IMR-90 (cell line): Measurements from ENCODE around the gene ACTBL2. TPM values are rescaled to one million over a fixed set of nuclear protein-coding genes. Genes with fewer than 3 reads are reported as not detected.
A peak's percentile ranks its signal among the peaks of the same experiment; 100 is the strongest.

Source experiments
- ATAC-seq: fragments of 200-7000 bp; cut with Tn5 transposase; 2 replicates; pipeline ENCODE4 v1.9.1; 2020; ENCODE audit warnings: low read depth, mild to moderate bottlenecking, moderate library complexity
- BruUV-seq: library from RNA; stranded (reverse); fragments of 400-500 nt; replicated peaks from 2 replicates; lab custom pipeline; 2021; lab: Mats Ljungman, UMichigan
- CTCF ChIA-PET: fragments of 300-600 bp; formaldehyde crosslinking; extraction: SDS; loops from one replicate; lab custom pipeline; 2021; ENCODE audit warnings: antibody characterized with exemption; lab: Yijun Ruan, JAX
- POLR2A ChIA-PET: fragments of 300-600 bp; sonication (Branson Sonifier 250); formaldehyde crosslinking; loops from one replicate; lab custom pipeline; 2022; ENCODE audit warnings: antibody characterized with exemption; ENCODE audit not compliant: unreplicated experiment; lab: Charles Lee
- DNase-seq: peaks from one replicate; pipeline ENCODE4 v3.0.0; 2013
- H2AFZ ChIP-seq: replicated peaks from 2 replicates; pipeline ENCODE3; 2013; ENCODE audit warnings: low read length, mild to moderate bottlenecking; ENCODE audit not compliant: poor library complexity
- H2AK5ac ChIP-seq: 2 replicates; pipeline ENCODE4 v1.6.1; 2013; ENCODE audit warnings: low read depth, low read length, inconsistent platforms
- H2AK9ac ChIP-seq: replicated peaks from 2 replicates; pipeline ENCODE3; 2013; ENCODE audit warnings: mild to moderate bottlenecking, low read depth, low read length, moderate library complexity; ENCODE audit not compliant: poor library complexity
- H2BK120ac ChIP-seq: 2 replicates; pipeline ENCODE4 v1.6.1; 2013; ENCODE audit warnings: low read depth, low read length, inconsistent platforms
- H2BK15ac ChIP-seq: 3 replicates; pipeline ENCODE4 v1.6.1; 2013; ENCODE audit warnings: low read depth, low read length, inconsistent platforms
- H2BK20ac ChIP-seq: 2 replicates; pipeline ENCODE4 v1.6.1; 2013; ENCODE audit warnings: low read depth, mild to moderate bottlenecking, inconsistent platforms, low read length, moderate library complexity
- H2BK5ac ChIP-seq: 2 replicates; pipeline ENCODE4 v1.6.1; 2013; ENCODE audit warnings: mild to moderate bottlenecking, low read depth, low read length, inconsistent platforms; ENCODE audit not compliant: poor library complexity, severe bottlenecking
- H3K14ac ChIP-seq: replicated peaks from 2 replicates; pipeline ENCODE4 v1.6.1; 2013; ENCODE audit warnings: low read depth, low read length, inconsistent platforms
- H3K18ac ChIP-seq: 2 replicates; pipeline ENCODE4 v1.6.1; 2013; ENCODE audit warnings: low read depth, low read length, control low read depth
- H3K23ac ChIP-seq: 2 replicates; pipeline ENCODE4 v1.6.1; 2013; ENCODE audit warnings: low read depth, low read length, inconsistent platforms
- H3K27ac ChIP-seq: 2 replicates; pipeline ENCODE4 v1.5.1; 2013; ENCODE audit warnings: mild to moderate bottlenecking, control low read depth, low read length; ENCODE audit not compliant: insufficient read depth
- H3K27me3 ChIP-seq: 2 replicates; pipeline ENCODE4 v1.6.1; 2013; ENCODE audit warnings: low read length; ENCODE audit not compliant: control insufficient read depth, insufficient read depth
- H3K36me3 ChIP-seq: 2 replicates; pipeline ENCODE4 v1.6.1; 2013; ENCODE audit warnings: low read length, mixed read lengths; ENCODE audit not compliant: control insufficient read depth, insufficient read depth
- H3K4ac ChIP-seq: 2 replicates; pipeline ENCODE4 v1.6.1; 2013; ENCODE audit warnings: low read depth, low read length, inconsistent platforms
- H3K4me1 ChIP-seq: 2 replicates; pipeline ENCODE4 v1.6.1; 2013; ENCODE audit warnings: low read length, mixed read lengths; ENCODE audit not compliant: control insufficient read depth, insufficient read depth
- H3K4me2 ChIP-seq: 2 replicates; pipeline ENCODE4 v1.6.1; 2013; ENCODE audit warnings: low read depth, mild to moderate bottlenecking, control low read depth, low read length, moderate library complexity
- H3K4me3 ChIP-seq: 2 replicates; pipeline ENCODE4 v1.5.1; 2013; ENCODE audit warnings: low read depth, mild to moderate bottlenecking, control low read depth, low read length, moderate library complexity; ENCODE audit not compliant: insufficient read depth
- H3K56ac ChIP-seq: 2 replicates; pipeline ENCODE4 v1.6.1; 2013; ENCODE audit warnings: low read length, inconsistent platforms; ENCODE audit not compliant: insufficient read depth; ENCODE audit errors: extremely low read depth
- H3K79me1 ChIP-seq, 2 experiments: 2 replicates each; pipeline ENCODE4 v1.6.1; 2013; ENCODE audit warnings: low read length in 2 of 2, inconsistent platforms in 1 of 2, low read depth in 1 of 2
- H3K9ac ChIP-seq: 2 replicates; pipeline ENCODE4 v1.6.1; 2013; ENCODE audit warnings: low read depth, low read length, control low read depth
- H3K9me1 ChIP-seq: 2 replicates; pipeline ENCODE4 v1.6.1; 2013; ENCODE audit warnings: low read length, inconsistent platforms; ENCODE audit not compliant: insufficient read depth
- H3K9me3 ChIP-seq: 2 replicates; pipeline ENCODE4 v1.6.1; 2013; ENCODE audit warnings: low read length; ENCODE audit not compliant: control insufficient read depth, insufficient read depth
- H4K20me1 ChIP-seq: 2 replicates; pipeline ENCODE4 v1.6.1; 2013; ENCODE audit warnings: low read length, inconsistent platforms; ENCODE audit not compliant: insufficient read depth
- H4K5ac ChIP-seq: 2 replicates; pipeline ENCODE4 v1.6.1; 2013; ENCODE audit warnings: mild to moderate bottlenecking, low read depth, low read length, control low read depth
- H4K8ac ChIP-seq, 2 experiments: 2 replicates each; pipeline ENCODE4 v1.6.1; 2013; ENCODE audit warnings: low read depth in 2 of 2, low read length in 2 of 2, control low read depth in 1 of 2, inconsistent platforms in 1 of 2
- H4K91ac ChIP-seq: 2 replicates; pipeline ENCODE4 v1.6.1; 2013; ENCODE audit warnings: low read depth, low read length, inconsistent platforms; ENCODE audit not compliant: insufficient read depth
- CEBPB ChIP-seq: IDR thresholded peaks from 2 replicates; pipeline ENCODE4 v1.6.1; 2012; ENCODE audit warnings: low read depth, low read length, improper control_type of control experiment
- CHD1 ChIP-seq: IDR thresholded peaks from 2 replicates; pipeline ENCODE4 v1.6.1; 2012; ENCODE audit warnings: low read depth, low read length, improper control_type of control experiment
- CTCF ChIP-seq: conservative IDR thresholded peaks from 2 replicates; pipeline ENCODE4 v1.5.1; 2012; ENCODE audit warnings: mild to moderate bottlenecking, low read depth, low read length, improper control_type of control experiment
- MAFK ChIP-seq: IDR thresholded peaks from 2 replicates; pipeline ENCODE4 v1.6.1; 2012; ENCODE audit warnings: low read depth, low read length, improper control_type of control experiment
- MAZ ChIP-seq: IDR thresholded peaks from 2 replicates; pipeline ENCODE4 v1.6.1; 2012; ENCODE audit warnings: low read depth, mild to moderate bottlenecking, low read length, improper control_type of control experiment, moderate library complexity, borderline replicate concordance
- MXI1 ChIP-seq: IDR thresholded peaks from 2 replicates; pipeline ENCODE4 v1.6.1; 2012; ENCODE audit warnings: low read depth, mild to moderate bottlenecking, low read length, moderate library complexity, borderline replicate concordance
- NFE2L2 ChIP-seq: fragments of 150-350 bp; IDR thresholded peaks from 2 replicates; pipeline ENCODE4 v1.6.1; 2016; ENCODE audit warnings: low read depth, mild to moderate bottlenecking, low read length
- POLR2A ChIP-seq: IDR thresholded peaks from 2 replicates; pipeline ENCODE4 v1.6.1; 2012; ENCODE audit warnings: mild to moderate bottlenecking, low read depth, low read length
- RAD21 ChIP-seq: IDR thresholded peaks from 2 replicates; pipeline ENCODE4 v1.6.1; 2012; ENCODE audit warnings: low read length, improper control_type of control experiment
- RCOR1 ChIP-seq: IDR thresholded peaks from 2 replicates; pipeline ENCODE4 v1.6.1; 2012; ENCODE audit warnings: mild to moderate bottlenecking, low read length, improper control_type of control experiment; ENCODE audit not compliant: insufficient replicate concordance
- RFX5 ChIP-seq: IDR thresholded peaks from 2 replicates; pipeline ENCODE4 v1.8.0; 2012; ENCODE audit warnings: low read depth, mild to moderate bottlenecking, low read length, moderate library complexity
- WGBS, 2 experiments: methylation state at CpG; one replicate each; pipeline versions ENCODE4 v1.1.5 to v1.1.7; 2013; ENCODE audit warnings: missing lambda C conversion rate in 2 of 2; ENCODE audit not compliant: insufficient read length in 1 of 2; ENCODE audit errors: extremely low coverage in 2 of 2; 5-methylcytosine and 5-hydroxymethylcytosine counted together
- dilution Hi-C: fragments of 300-500 bp; cut with HindIII; formaldehyde crosslinking; loops from one replicate; pipeline ENCODE4 v1.14.3; 2018; ENCODE audit warnings: low sequenced_read_pairs; ENCODE audit not compliant: unreplicated experiment
- in situ Hi-C: fragments of 300-500 bp; cut with MboI; formaldehyde crosslinking; loops from 3 replicates; pipeline ENCODE4 v1.14.3; 2019; ENCODE audit warnings: low sequenced_read_pairs, inconsistent platforms, mixed read lengths
- intact Hi-C: fragments of 100-400 bp; cut with micrococcal nuclease; formaldehyde crosslinking; loops from 2 replicates; pipeline ENCODE4 v1.10.0; 2022
- polyA plus RNA-seq, 3 experiments: library from polyadenylated mRNA; depleted of rRNA; stranded (reverse); fragments of >200 nt; gene quantifications; 2 replicates each; pipeline ENCODE4 v1.2.3, GENCODE V29; 2012; ENCODE audit warnings: low replicate concordance in 1 of 3
- total RNA-seq: library from RNA; depleted of rRNA; stranded (reverse); fragments of >200 nt; gene quantifications from 2 replicates; pipeline ENCODE4 v1.2.3, GENCODE V29; 2012

Gene ACTBL2
- total and polyA plus RNA-seq, 2 of the 4 experiments (the other 2 are of a cell fraction) = 0.29 to 1.6 TPM

- H2BK20ac ChIP-seq = peak overlapping the region; percentile 68; the same call in 1 of the 2 replicates
- no peak overlapping the region for H2AFZ ChIP-seq
- H3K4me3 ChIP-seq = no peak overlapping the region
- H3K18ac ChIP-seq = peak overlapping the region; percentile 77
- no peak overlapping the region for H2AK9ac ChIP-seq
- POLR2A ChIA-PET = no interaction called here
- peak overlapping the region; percentile 72; the same call in 1 of the 3 replicates for H2BK15ac ChIP-seq
- no peak overlapping the region for H3K56ac ChIP-seq
- no peaks in the 10 kb centered on the region for H3K9me3 ChIP-seq
- no peaks in the 10 kb centered on the region for H3K79me1 ChIP-seq
- peak overlapping the region; percentile 44; the same call in 1 of the 2 replicates for H3K14ac ChIP-seq
- no peaks in the 10 kb centered on the region for H3K36me3 ChIP-seq
- TF ChIP-seq MAZ (no peak), NFE2L2 (no peak), RFX5 (no peak), CTCF (no peak), POLR2A (no peak), RCOR1 (no peak), CEBPB (no peak), RAD21 (no peak), CHD1 (no peak), MXI1 (no peak), MAFK (no peak)
- H3K23ac ChIP-seq = no peak overlapping the region
- H3K27ac ChIP-seq = no peak overlapping the region
- no peak overlapping the region for H3K9ac ChIP-seq
- H3K4ac ChIP-seq = peak overlapping the region; percentile 75
- in situ Hi-C loops = no loop called here
- peak overlapping the region; percentile 84 for H2BK120ac ChIP-seq
- dilution Hi-C loops = no loop called here
- CTCF ChIA-PET = interaction anchor here (1.3 kb wide), 1 partner anchor 10 kb away, joined by 4 read pairs; no protein-coding TSS in a partner anchor
- H3K4me2 ChIP-seq = no peak overlapping the region
- peak overlapping the region in 1 of 2 experiments; percentile 37; a peak in 1 of 4 replicates for H4K8ac ChIP-seq
- no TSS peak for BruUV-seq
- peaks cover 21% of the 10 kb centered on the region for H3K4me1 ChIP-seq
- peak overlapping the region; percentile 60; the same call in 1 of the 2 replicates for H2AK5ac ChIP-seq
- H3K27me3 ChIP-seq = no peaks in the 10 kb centered on the region
- H3K9me1 ChIP-seq = peaks cover 5% of the 10 kb centered on the region; the same call in 1 of the 2 replicates
- peak overlapping the region; percentile 72 for H4K5ac ChIP-seq
- ATAC-seq (no peak), DNase-seq (no peak)
- peak overlapping the region; percentile 28 for H4K91ac ChIP-seq
- no peaks in the 10 kb centered on the region for H4K20me1 ChIP-seq
- WGBS, 2 experiments = 98% methylated on average over 5 of the region's 16 CpGs; no CpG with 5 or more reads in 1 of the 2 experiments
- H2BK5ac ChIP-seq = no peak overlapping the region
- intact Hi-C loops = no loop called here
These were observed 26.8 kb downstream of the ACTBL2 start for GRCh38 chr5:57455511-57456455.
